ENCODE measurements around the gene SPIRE1.
"Not testable (repeated sequence)": the region's sequence is repeated elsewhere in the genome, so short reads cannot be mapped to it uniquely, and the experiment has no call there.

Gene SPIRE1

DNA sequence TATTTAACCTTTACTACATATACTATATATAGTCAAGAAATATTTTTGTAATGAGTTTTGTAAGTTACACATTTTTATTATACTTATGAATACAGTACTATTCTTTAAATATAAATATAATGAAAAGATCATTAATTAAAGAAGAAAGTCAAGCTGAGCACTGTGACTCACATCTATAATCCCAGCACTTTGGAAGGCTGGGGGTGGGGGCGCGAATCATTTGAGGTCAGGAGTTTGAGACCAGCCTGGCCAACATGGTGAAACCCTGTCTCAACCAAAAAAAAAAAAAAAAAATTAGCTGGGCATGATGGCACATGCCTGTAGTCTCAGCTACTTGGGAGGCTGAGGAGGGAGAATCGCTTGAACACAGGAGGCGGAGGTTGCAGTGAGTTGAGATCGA is 14.2 kb downstream of the SPIRE1 start:
- not testable (repeated sequence) for H2AK5ac ChIP-seq (ENCODE audit: low read length, severe bottlenecking); H3K9ac ChIP-seq (ENCODE audit: low read length)
- WGBS = 100% methylated on average over 2 of the region's 5 CpGs

GRCh38 chr18:12640881-12641200 is 17.1 kb downstream of the SPIRE1 start:
- H3K9ac ChIP-seq (ENCODE audit: low read length) = no peak overlapping the region
- H3K27ac ChIP-seq (ENCODE audit: low read length, poor library complexity, severe bottlenecking) = peak overlapping the region; percentile 55
- H3K27me3 ChIP-seq (ENCODE audit: control insufficient read depth in 1 of 2, insufficient read depth in 1 of 2, low read length in 2 of 2) = no peaks in the 10 kb centered on the region
- no peaks in the 10 kb centered on the region for H3K9me3 ChIP-seq (ENCODE audit: control insufficient read depth, low read length)
- no peak overlapping the region for H2BK5ac ChIP-seq (ENCODE audit: low read depth, low read length, poor library complexity, severe bottlenecking)
- H4K91ac ChIP-seq (ENCODE audit: low read length) = peak overlapping the region; percentile 68
- H3K23ac ChIP-seq (ENCODE audit: low read length in 2 of 2) = no peak overlapping the region
- peak overlapping the region; percentile 66 for H3K4me2 ChIP-seq (ENCODE audit: low read length, poor library complexity, severe bottlenecking)
- H3K4me1 ChIP-seq (ENCODE audit: control insufficient read depth, insufficient read depth, low read depth, low read length) = peaks cover 5% of the 10 kb centered on the region
- peaks cover 11% of the 10 kb centered on the region for H3K79me1 ChIP-seq (replicated peaks; ENCODE audit: low read length, poor library complexity, severe bottlenecking)
- no peak for DNase-seq
- H3K4ac ChIP-seq (ENCODE audit: low read depth in 1 of 2, low read length in 2 of 2) = peak overlapping the region in 1 of 2 experiments; percentile 81
- H4K8ac ChIP-seq (ENCODE audit: low read length) = peak overlapping the region; percentile 85
- peaks cover 0 to under 1% of the 10 kb centered on the region in 2 experiments for H3K36me3 ChIP-seq (ENCODE audit: control insufficient read depth in 1 of 2, insufficient read depth in 2 of 2, low read depth in 1 of 2, low read length in 2 of 2)
- 15% methylated on average over 3 of the region's 6 CpGs for WGBS
- no peak overlapping the region for H2AK5ac ChIP-seq (ENCODE audit: low read length, severe bottlenecking)
- H2AFZ ChIP-seq (ENCODE audit: low read depth, low read length) = no peak overlapping the region
- H3K4me3 ChIP-seq (ENCODE audit: insufficient read depth in 1 of 2, low read depth in 1 of 2, low read length in 2 of 2) = no peak overlapping the region
- H2BK12ac ChIP-seq (ENCODE audit: low read length in 2 of 2) = peak overlapping the region; percentile 40 to 77
- H2BK15ac ChIP-seq (ENCODE audit: low read depth, poor library complexity, severe bottlenecking) = no peak overlapping the region
- H2BK120ac ChIP-seq (ENCODE audit: low read depth, low read length) = peak overlapping the region; percentile 85
- peak overlapping the region; percentile 52 to 96 for H3K18ac ChIP-seq (ENCODE audit: low read depth in 1 of 2, low read length in 2 of 2)
- H3K14ac ChIP-seq (ENCODE audit: low read length in 2 of 2) = no peak overlapping the region

More for the DNA sequence above, 14.2 kb downstream of the SPIRE1 start:
- DNase-seq; H3K14ac ChIP-seq (ENCODE audit: low read length in 2 of 2); H3K4me3 ChIP-seq (ENCODE audit: insufficient read depth in 1 of 2, low read depth in 1 of 2, low read length in 2 of 2); H3K36me3 ChIP-seq (ENCODE audit: control insufficient read depth in 1 of 2, insufficient read depth in 2 of 2, low read depth in 1 of 2, low read length in 2 of 2); H2BK120ac ChIP-seq (ENCODE audit: low read depth, low read length); H2BK15ac ChIP-seq (ENCODE audit: low read depth, poor library complexity, severe bottlenecking); H4K8ac ChIP-seq (ENCODE audit: low read length); H3K27ac ChIP-seq (ENCODE audit: low read length, poor library complexity, severe bottlenecking); H3K4me1 ChIP-seq (ENCODE audit: control insufficient read depth, insufficient read depth, low read depth, low read length); H3K9me3 ChIP-seq (ENCODE audit: control insufficient read depth, low read length); H3K23ac ChIP-seq (ENCODE audit: low read length in 2 of 2); H3K79me1 ChIP-seq (replicated peaks; ENCODE audit: low read length, poor library complexity, severe bottlenecking); H3K4ac ChIP-seq (ENCODE audit: low read depth in 1 of 2, low read length in 2 of 2); H3K27me3 ChIP-seq (ENCODE audit: control insufficient read depth in 1 of 2, insufficient read depth in 1 of 2, low read length in 2 of 2); H2BK12ac ChIP-seq (ENCODE audit: low read length in 2 of 2); H3K18ac ChIP-seq (ENCODE audit: low read depth in 1 of 2, low read length in 2 of 2); H3K4me2 ChIP-seq (ENCODE audit: low read length, poor library complexity, severe bottlenecking); H2AFZ ChIP-seq (ENCODE audit: low read depth, low read length); H4K91ac ChIP-seq (ENCODE audit: low read length); H2BK5ac ChIP-seq (ENCODE audit: low read depth, low read length, poor library complexity, severe bottlenecking): not testable (repeated sequence)

- Histone ChIP-seq H3K27ac (ENCODE audit: low read length, poor library complexity, severe bottlenecking) (peak overlapping the region; percentile 59), H2BK15ac (ENCODE audit: low read depth, poor library complexity, severe bottlenecking) (no peak overlapping the region), H2AK5ac (ENCODE audit: low read length, severe bottlenecking) (no peak overlapping the region), H3K14ac (ENCODE audit: low read length in 2 of 2) (no peak overlapping the region), H2AFZ (ENCODE audit: low read depth, low read length) (no peak overlapping the region), H4K8ac (ENCODE audit: low read length) (peak overlapping the region; percentile 85), H3K4me1 (ENCODE audit: control insufficient read depth, insufficient read depth, low read depth, low read length) (peaks cover 5% of the 10 kb centered on the region), H3K23ac (ENCODE audit: low read length in 2 of 2) (no peak overlapping the region), H3K18ac (ENCODE audit: low read depth in 1 of 2, low read length in 2 of 2) (peak overlapping the region; percentile 52 to 96), H2BK5ac (ENCODE audit: low read depth, low read length, poor library complexity, severe bottlenecking) (no peak overlapping the region), H2BK120ac (ENCODE audit: low read depth, low read length) (peak overlapping the region; percentile 85), H3K36me3 (ENCODE audit: control insufficient read depth in 1 of 2, insufficient read depth in 2 of 2, low read depth in 1 of 2, low read length in 2 of 2) (no peaks in the 10 kb centered on the region), H3K9me3 (ENCODE audit: control insufficient read depth, low read length) (no peaks in the 10 kb centered on the region), H4K91ac (ENCODE audit: low read length) (peak overlapping the region; percentile 68), H3K4me2 (ENCODE audit: low read length, poor library complexity, severe bottlenecking) (peak overlapping the region; percentile 66), H3K4ac (ENCODE audit: low read depth in 1 of 2, low read length in 2 of 2) (peak overlapping the region in 1 of 2 experiments; percentile 81), H3K27me3 (ENCODE audit: control insufficient read depth in 1 of 2, insufficient read depth in 1 of 2, low read length in 2 of 2) (no peaks in the 10 kb centered on the region), H3K4me3 (ENCODE audit: insufficient read depth in 1 of 2, low read depth in 1 of 2, low read length in 2 of 2) (no peak overlapping the region), H3K79me1 (replicated peaks; ENCODE audit: low read length, poor library complexity, severe bottlenecking) (peaks cover 10% of the 10 kb centered on the region), H2BK12ac (ENCODE audit: low read length in 2 of 2) (peak overlapping the region in 1 of 2 experiments; percentile 77), H3K9ac (ENCODE audit: low read length) (no peak overlapping the region)
- peak; percentile 92 for DNase-seq
- WGBS = 8% methylated on average over 5 of the region's 5 CpGs
Measured at GRCh38 chr18:12639990-12640880, 17.7 kb downstream of the SPIRE1 start.

DNA sequence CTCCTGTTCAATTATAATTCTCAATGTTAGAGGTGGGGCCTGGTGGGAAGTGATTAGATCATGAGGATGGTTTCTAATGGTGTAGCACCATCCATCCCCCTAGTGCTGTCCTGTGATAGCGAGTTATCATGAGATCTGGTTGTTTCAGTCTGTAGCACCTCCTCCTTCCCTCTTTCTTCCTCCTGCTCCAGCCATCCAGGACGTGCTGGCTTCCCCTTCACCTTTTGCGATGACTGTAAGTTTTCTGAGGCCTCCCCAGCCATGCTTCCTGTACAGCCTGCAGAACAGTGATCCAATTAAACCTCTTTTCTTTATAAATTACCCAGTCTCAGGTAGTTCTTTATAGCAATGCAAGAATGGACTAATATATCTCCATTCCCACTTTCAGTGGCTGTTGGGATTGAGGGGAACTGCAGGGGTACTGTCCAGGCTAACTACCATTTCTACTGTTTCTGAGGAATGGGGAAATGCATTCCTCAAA is 19.2 kb downstream of the SPIRE1 start:
- Histone ChIP-seq H3K27me3 (ENCODE audit: control insufficient read depth in 1 of 2, insufficient read depth in 1 of 2, low read length in 2 of 2) (no peaks in the 10 kb centered on the region), H3K4me2 (ENCODE audit: low read length, poor library complexity, severe bottlenecking) (no peak overlapping the region), H3K79me1 (replicated peaks; ENCODE audit: low read length, poor library complexity, severe bottlenecking) (peaks cover 9% of the 10 kb centered on the region), H4K91ac (ENCODE audit: low read length) (no peak overlapping the region), H3K18ac (ENCODE audit: low read depth in 1 of 2, low read length in 2 of 2) (peak overlapping the region in 1 of 2 experiments; percentile 54), H2BK15ac (ENCODE audit: low read depth, poor library complexity, severe bottlenecking) (no peak overlapping the region), H2BK120ac (ENCODE audit: low read depth, low read length) (no peak overlapping the region), H3K4me1 (ENCODE audit: control insufficient read depth, insufficient read depth, low read depth, low read length) (peaks cover 5% of the 10 kb centered on the region), H3K4ac (ENCODE audit: low read depth in 1 of 2, low read length in 2 of 2) (no peak overlapping the region), H3K23ac (ENCODE audit: low read length in 2 of 2) (no peak overlapping the region), H3K36me3 (ENCODE audit: control insufficient read depth in 1 of 2, insufficient read depth in 2 of 2, low read depth in 1 of 2, low read length in 2 of 2) (no peaks in the 10 kb centered on the region), H3K9me3 (ENCODE audit: control insufficient read depth, low read length) (no peaks in the 10 kb centered on the region), H2BK5ac (ENCODE audit: low read depth, low read length, poor library complexity, severe bottlenecking) (no peak overlapping the region), H3K4me3 (ENCODE audit: insufficient read depth in 1 of 2, low read depth in 1 of 2, low read length in 2 of 2) (no peak overlapping the region), H4K8ac (ENCODE audit: low read length) (no peak overlapping the region), H2BK12ac (ENCODE audit: low read length in 2 of 2) (peak overlapping the region in 1 of 2 experiments; percentile 56), H2AFZ (ENCODE audit: low read depth, low read length) (no peak overlapping the region), H3K14ac (ENCODE audit: low read length in 2 of 2) (no peak overlapping the region), H3K9ac (ENCODE audit: low read length) (no peak overlapping the region), H3K27ac (ENCODE audit: low read length, poor library complexity, severe bottlenecking) (peak overlapping the region; percentile 27), H2AK5ac (ENCODE audit: low read length, severe bottlenecking) (no peak overlapping the region)
- no peak for DNase-seq
- 61% methylated on average over 3 of the region's 3 CpGs for WGBS
